PFSK-1 (cell line): ENCODE results near the gene BRAF.

Experiments used
- FOXP2 ChIP-seq: optimal IDR thresholded peaks from 2 replicates; pipeline ENCODE3; 2011; ENCODE audit warnings: borderline replicate concordance, control low read depth, inconsistent platforms; ENCODE audit not compliant: insufficient read depth; ENCODE audit errors: extremely low read length, extremely low read depth
- POLR2AphosphoS5 ChIP-seq: IDR thresholded peaks from 2 replicates; pipeline ENCODE4 v1.6.1; 2012; ENCODE audit warnings: low read depth, mild to moderate bottlenecking, control low read depth, low read length, moderate library complexity
- SIN3A ChIP-seq: IDR thresholded peaks from 2 replicates; pipeline ENCODE4 v1.6.1; 2012; ENCODE audit warnings: mild to moderate bottlenecking, low read length, moderate library complexity, borderline replicate concordance; ENCODE audit not compliant: insufficient read depth
- TAF1 ChIP-seq: IDR thresholded peaks from 2 replicates; pipeline ENCODE4 v1.6.1; 2012; ENCODE audit warnings: low read length, control low read depth, borderline replicate concordance; ENCODE audit not compliant: insufficient read depth
- TF ChIP-seq, protein P1 (sequence below), 2 experiments: IDR thresholded peaks; 2 replicates each; pipeline versions ENCODE4 v1.6.1 to v1.8.0; 2011 to 2012; ENCODE audit warnings: low read depth in 2 of 2, low read length in 2 of 2, control low read depth in 1 of 2, inconsistent platforms in 1 of 2, mild to moderate bottlenecking in 1 of 2, moderate library complexity in 1 of 2; ENCODE audit not compliant: insufficient read depth in 1 of 2

GRCh38 chr7:140915935-140916555 is 8.7 kb downstream of the BRAF start:
- TF ChIP-seq, protein P1, sequence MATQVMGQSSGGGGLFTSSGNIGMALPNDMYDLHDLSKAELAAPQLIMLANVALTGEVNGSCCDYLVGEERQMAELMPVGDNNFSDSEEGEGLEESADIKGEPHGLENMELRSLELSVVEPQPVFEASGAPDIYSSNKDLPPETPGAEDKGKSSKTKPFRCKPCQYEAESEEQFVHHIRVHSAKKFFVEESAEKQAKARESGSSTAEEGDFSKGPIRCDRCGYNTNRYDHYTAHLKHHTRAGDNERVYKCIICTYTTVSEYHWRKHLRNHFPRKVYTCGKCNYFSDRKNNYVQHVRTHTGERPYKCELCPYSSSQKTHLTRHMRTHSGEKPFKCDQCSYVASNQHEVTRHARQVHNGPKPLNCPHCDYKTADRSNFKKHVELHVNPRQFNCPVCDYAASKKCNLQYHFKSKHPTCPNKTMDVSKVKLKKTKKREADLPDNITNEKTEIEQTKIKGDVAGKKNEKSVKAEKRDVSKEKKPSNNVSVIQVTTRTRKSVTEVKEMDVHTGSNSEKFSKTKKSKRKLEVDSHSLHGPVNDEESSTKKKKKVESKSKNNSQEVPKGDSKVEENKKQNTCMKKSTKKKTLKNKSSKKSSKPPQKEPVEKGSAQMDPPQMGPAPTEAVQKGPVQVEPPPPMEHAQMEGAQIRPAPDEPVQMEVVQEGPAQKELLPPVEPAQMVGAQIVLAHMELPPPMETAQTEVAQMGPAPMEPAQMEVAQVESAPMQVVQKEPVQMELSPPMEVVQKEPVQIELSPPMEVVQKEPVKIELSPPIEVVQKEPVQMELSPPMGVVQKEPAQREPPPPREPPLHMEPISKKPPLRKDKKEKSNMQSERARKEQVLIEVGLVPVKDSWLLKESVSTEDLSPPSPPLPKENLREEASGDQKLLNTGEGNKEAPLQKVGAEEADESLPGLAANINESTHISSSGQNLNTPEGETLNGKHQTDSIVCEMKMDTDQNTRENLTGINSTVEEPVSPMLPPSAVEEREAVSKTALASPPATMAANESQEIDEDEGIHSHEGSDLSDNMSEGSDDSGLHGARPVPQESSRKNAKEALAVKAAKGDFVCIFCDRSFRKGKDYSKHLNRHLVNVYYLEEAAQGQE (IDR thresholded peaks at IDR 0.05; ENCODE audit: insufficient read depth in 1 of 2, low read depth in 2 of 2, low read length in 2 of 2), result no peak
- TF ChIP-seq FOXP2, result no peak
- no peak for TF ChIP-seq TAF1
- no peak for TF ChIP-seq SIN3A
- no peak for TF ChIP-seq POLR2AphosphoS5
